WTC11 (cell line): Measurements from ENCODE around the gene EIF4G3.

Experiments
- TP53 ChIP-seq: sonication (generic); formaldehyde crosslinking; IDR thresholded peaks from 2 replicates; pipeline ENCODE4 v1.8.1; 2023; ENCODE audit warnings: mild to moderate bottlenecking, missing genetic modification reagents
- TF ChIP-seq, protein P1 (sequence below): fragments of 200-600 bp; IDR thresholded peaks from 2 replicates; pipeline ENCODE4 v1.8.0; 2022; ENCODE audit warnings: antibody characterized with exemption
- TF ChIP-seq, protein P2 (sequence below): sonication (generic); formaldehyde crosslinking; IDR thresholded peaks from 2 replicates; pipeline ENCODE4 v1.8.1; 2022; ENCODE audit warnings: low read depth, missing genetic modification reagents, borderline replicate concordance

DNA sequence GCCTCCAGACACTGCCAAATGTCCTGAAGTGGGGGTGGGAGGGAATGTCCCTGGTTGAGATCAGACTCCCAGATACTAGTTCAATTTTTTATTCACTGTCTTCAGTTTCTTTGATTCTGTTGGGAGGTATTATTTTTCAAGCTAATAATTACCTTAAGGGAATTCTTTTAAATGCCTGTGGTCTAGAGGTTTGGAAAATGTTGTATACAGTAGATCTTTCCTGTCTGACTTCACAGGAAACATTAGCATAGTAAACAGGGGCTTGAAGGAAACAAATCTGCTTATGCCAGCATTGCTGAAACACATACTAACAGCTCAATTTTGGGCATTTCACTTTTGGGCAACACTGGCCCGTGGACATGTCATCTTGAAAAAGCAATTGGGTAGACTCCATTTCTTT lies 305.3 kb downstream of the EIF4G3 start:
- TF ChIP-seq, protein P1, sequence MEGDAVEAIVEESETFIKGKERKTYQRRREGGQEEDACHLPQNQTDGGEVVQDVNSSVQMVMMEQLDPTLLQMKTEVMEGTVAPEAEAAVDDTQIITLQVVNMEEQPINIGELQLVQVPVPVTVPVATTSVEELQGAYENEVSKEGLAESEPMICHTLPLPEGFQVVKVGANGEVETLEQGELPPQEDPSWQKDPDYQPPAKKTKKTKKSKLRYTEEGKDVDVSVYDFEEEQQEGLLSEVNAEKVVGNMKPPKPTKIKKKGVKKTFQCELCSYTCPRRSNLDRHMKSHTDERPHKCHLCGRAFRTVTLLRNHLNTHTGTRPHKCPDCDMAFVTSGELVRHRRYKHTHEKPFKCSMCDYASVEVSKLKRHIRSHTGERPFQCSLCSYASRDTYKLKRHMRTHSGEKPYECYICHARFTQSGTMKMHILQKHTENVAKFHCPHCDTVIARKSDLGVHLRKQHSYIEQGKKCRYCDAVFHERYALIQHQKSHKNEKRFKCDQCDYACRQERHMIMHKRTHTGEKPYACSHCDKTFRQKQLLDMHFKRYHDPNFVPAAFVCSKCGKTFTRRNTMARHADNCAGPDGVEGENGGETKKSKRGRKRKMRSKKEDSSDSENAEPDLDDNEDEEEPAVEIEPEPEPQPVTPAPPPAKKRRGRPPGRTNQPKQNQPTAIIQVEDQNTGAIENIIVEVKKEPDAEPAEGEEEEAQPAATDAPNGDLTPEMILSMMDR = no peak
- TF ChIP-seq TP53 = no peak
- TF ChIP-seq, protein P2, sequence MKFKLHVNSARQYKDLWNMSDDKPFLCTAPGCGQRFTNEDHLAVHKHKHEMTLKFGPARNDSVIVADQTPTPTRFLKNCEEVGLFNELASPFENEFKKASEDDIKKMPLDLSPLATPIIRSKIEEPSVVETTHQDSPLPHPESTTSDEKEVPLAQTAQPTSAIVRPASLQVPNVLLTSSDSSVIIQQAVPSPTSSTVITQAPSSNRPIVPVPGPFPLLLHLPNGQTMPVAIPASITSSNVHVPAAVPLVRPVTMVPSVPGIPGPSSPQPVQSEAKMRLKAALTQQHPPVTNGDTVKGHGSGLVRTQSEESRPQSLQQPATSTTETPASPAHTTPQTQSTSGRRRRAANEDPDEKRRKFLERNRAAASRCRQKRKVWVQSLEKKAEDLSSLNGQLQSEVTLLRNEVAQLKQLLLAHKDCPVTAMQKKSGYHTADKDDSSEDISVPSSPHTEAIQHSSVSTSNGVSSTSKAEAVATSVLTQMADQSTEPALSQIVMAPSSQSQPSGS (CRISPR knock-in tag) = no peak
